T-helper 1 cell treated with Interleukin-12 subunit alpha and Interleukin-12 subunit beta and Interleukin-4 antibody, amounts not matched to agents 30 μg/mL and 1 μg/mL, for 36 hours (primary cell): ENCODE results near the gene TRAK1.
"Not testable (repeated sequence)": the region's sequence is repeated elsewhere in the genome, so short reads cannot be mapped to it uniquely, and the experiment has no call there.

Experiments
- H3K27ac Mint-ChIP-seq: one replicate; pipeline ENCODE4 v1.8.0; 2021; ENCODE audit warnings: mild to moderate bottlenecking, mixed read lengths
- H3K27me3 Mint-ChIP-seq: one replicate; pipeline ENCODE4 v1.8.0; 2021; ENCODE audit warnings: low read depth, mixed read lengths
- H3K36me3 Mint-ChIP-seq: one replicate; pipeline ENCODE4 v1.8.0; 2021; ENCODE audit warnings: low read depth, mixed read lengths
- H3K4me1 Mint-ChIP-seq: one replicate; pipeline ENCODE4 v1.8.0; 2021; ENCODE audit warnings: low read depth, mixed read lengths
- H3K4me3 Mint-ChIP-seq: one replicate; pipeline ENCODE4 v1.8.0; 2021; ENCODE audit warnings: mild to moderate bottlenecking, moderate library complexity, mixed read lengths
- H3K9me3 Mint-ChIP-seq: one replicate; pipeline ENCODE4 v1.8.0; 2021; ENCODE audit warnings: mixed read lengths

The TRAK1 gene

GRCh38 chr3:42090973-42091731 is at the start of gene TRAK1:
TRAK1 (plus strand) TSS chr3:42091357; CDS start chr3:42091470, 113 bp downstream.
- H3K27ac Mint-ChIP-seq, result no peak within 1 kb of the TSS
- H3K9me3 Mint-ChIP-seq, result no peaks in the 10 kb centered on the region
- no peak within 1 kb of the TSS for H3K4me3 Mint-ChIP-seq
- H3K27me3 Mint-ChIP-seq, result no peaks in the 10 kb centered on the region
- peaks cover 26% of the 10 kb centered on the region for H3K36me3 Mint-ChIP-seq
- peaks cover 35% of the 10 kb centered on the region for H3K4me1 Mint-ChIP-seq

GRCh38 chr3:42042747-42043098 is 48.4 kb upstream of the TRAK1 start:
- Mint-ChIP-seq H3K4me1 (peaks cover 5% of the 10 kb centered on the region), H3K4me3 (no peak overlapping the region), H3K9me3 (no peaks in the 10 kb centered on the region), H3K27ac (no peak overlapping the region), H3K27me3 (no peaks in the 10 kb centered on the region), H3K36me3 (no peaks in the 10 kb centered on the region)

- H3K27ac Mint-ChIP-seq, result no peak overlapping the region
- H3K36me3 Mint-ChIP-seq, result no peaks in the 10 kb centered on the region
- H3K9me3 Mint-ChIP-seq, result no peaks in the 10 kb centered on the region
- peaks cover 10% of the 10 kb centered on the region for H3K4me1 Mint-ChIP-seq
- H3K4me3 Mint-ChIP-seq, result no peak overlapping the region
- H3K27me3 Mint-ChIP-seq, result no peaks in the 10 kb centered on the region
Measured at GRCh38 chr3:42043099-42043813, 47.9 kb upstream of the TRAK1 start.

- no peak overlapping the region for H3K27ac Mint-ChIP-seq
- H3K36me3 Mint-ChIP-seq, result peaks cover 1% of the 10 kb centered on the region
- no peak overlapping the region for H3K4me3 Mint-ChIP-seq
- H3K27me3 Mint-ChIP-seq, result no peaks in the 10 kb centered on the region
- peaks cover 16% of the 10 kb centered on the region for H3K4me1 Mint-ChIP-seq
- no peaks in the 10 kb centered on the region for H3K9me3 Mint-ChIP-seq
Measured at GRCh38 chr3:42045708-42046243, 45.4 kb upstream of the TRAK1 start.

GRCh38 chr3:42048526-42048925 is 42.6 kb upstream of the TRAK1 start:
- H3K27me3 Mint-ChIP-seq, H3K36me3 Mint-ChIP-seq, H3K9me3 Mint-ChIP-seq: not testable (repeated sequence)
- Mint-ChIP-seq H3K27ac (peak overlapping the region; percentile 14), H3K4me3 (peak overlapping the region; percentile 19), H3K4me1 (peaks cover 16% of the 10 kb centered on the region)

DNA sequence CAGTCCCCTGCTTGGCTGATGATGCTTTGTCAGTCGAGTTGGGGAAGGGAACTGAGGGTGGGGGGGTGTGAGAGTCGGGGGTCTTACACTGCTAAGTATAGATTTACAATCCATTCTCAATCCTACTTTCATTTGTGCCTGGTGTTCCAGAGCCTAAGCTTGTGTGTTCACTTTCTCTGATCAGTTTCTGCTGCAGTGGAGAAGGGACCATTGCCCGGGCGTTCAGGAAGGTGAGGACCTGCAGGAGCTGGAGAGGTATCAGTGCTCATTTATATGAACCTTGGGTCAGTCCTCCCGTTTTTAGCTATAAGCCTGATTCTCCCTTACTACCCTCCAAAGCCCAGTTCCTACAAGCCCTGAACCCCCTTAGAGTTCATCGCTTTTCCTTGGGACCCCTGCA is 41.0 kb upstream of the TRAK1 start:
- Mint-ChIP-seq H3K4me3 (no peak overlapping the region), H3K36me3 (peaks cover 1% of the 10 kb centered on the region), H3K9me3 (no peaks in the 10 kb centered on the region), H3K4me1 (peaks cover 11% of the 10 kb centered on the region), H3K27ac (no peak overlapping the region), H3K27me3 (no peaks in the 10 kb centered on the region)

GRCh38 chr3:42051384-42052131 is 39.6 kb upstream of the TRAK1 start:
- Mint-ChIP-seq H3K9me3 (no peaks in the 10 kb centered on the region), H3K27me3 (no peaks in the 10 kb centered on the region), H3K4me1 (peaks cover 11% of the 10 kb centered on the region), H3K4me3 (no peak overlapping the region), H3K27ac (no peak overlapping the region), H3K36me3 (peaks cover 1% of the 10 kb centered on the region)

GRCh38 chr3:42052132-42052483 is 39.0 kb upstream of the TRAK1 start:
- Mint-ChIP-seq H3K4me3 (no peak overlapping the region), H3K36me3 (peaks cover 1% of the 10 kb centered on the region), H3K27ac (no peak overlapping the region), H3K4me1 (peaks cover 11% of the 10 kb centered on the region), H3K27me3 (no peaks in the 10 kb centered on the region), H3K9me3 (no peaks in the 10 kb centered on the region)

DNA sequence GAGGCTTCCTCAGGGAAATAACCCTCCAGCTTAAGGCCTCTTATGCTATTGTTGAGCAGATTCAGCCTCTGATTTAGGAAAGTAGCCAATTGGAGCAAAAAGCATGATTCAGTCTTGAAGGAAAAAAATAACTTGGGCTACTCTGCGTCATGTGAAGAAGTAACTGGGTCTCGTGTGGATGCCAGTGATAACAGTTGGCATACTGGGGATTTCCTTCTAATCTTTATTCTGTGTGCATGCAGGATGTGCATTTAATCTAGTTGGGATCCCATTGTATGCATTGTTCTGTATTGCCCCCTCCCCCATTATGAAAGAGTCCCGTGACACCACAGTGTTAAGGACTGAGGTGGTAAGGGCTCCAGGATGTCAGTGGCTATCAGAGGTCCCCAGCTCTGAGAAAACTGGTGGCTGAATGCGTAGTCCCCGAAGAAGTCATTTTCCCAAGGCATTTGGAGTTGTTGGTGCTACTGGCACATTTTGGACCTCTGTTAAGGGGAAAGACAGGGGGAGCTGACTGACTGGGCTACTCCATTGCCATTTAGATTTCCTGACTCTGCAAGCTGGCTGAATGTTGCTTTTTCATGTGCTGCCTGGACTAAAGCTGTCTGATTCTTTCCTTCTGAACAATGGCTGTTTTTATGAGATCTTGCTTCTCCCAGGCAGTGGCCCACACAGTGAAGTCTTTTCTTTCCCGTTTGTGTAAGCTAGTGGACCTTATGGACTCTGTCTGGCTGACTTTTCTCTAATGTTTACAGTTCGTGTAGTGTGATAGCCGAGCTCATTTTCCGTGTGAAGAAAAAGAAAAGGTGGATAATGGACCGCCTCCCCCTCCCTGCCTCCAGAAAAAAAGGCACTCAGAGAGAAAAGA is 38.4 kb upstream of the TRAK1 start:
- Mint-ChIP-seq H3K4me3 (no peak overlapping the region), H3K27ac (no peak overlapping the region), H3K4me1 (peaks cover 11% of the 10 kb centered on the region)

DNA sequence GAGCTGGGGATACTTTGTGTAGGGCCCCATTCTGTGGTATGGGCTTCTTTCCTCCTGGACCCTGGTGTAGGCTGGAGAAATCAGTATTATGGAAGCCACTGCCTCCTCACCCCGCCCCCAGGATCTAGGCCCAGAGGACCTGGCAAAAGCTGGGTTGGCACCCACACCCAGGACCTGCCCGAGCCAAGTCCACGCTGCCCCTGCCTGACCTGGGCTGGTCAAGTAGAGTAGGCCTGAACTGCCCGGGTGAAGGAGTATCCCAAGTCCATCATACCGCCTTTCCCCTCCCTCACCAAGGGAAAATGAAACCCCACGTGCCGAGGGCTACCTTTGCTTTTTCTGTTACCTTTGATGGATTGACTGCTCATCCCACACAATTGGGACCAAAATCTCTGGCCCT is 37.7 kb upstream of the TRAK1 start:
- no peaks in the 10 kb centered on the region for H3K27me3 Mint-ChIP-seq
- no peak overlapping the region for H3K4me3 Mint-ChIP-seq
- H3K4me1 Mint-ChIP-seq, result peaks cover 4% of the 10 kb centered on the region
- no peak overlapping the region for H3K27ac Mint-ChIP-seq
- peaks cover 1% of the 10 kb centered on the region for H3K36me3 Mint-ChIP-seq
- H3K9me3 Mint-ChIP-seq, result no peaks in the 10 kb centered on the region

More for the DNA sequence above, 38.4 kb upstream of the TRAK1 start:
- Mint-ChIP-seq H3K27me3 (no peaks in the 10 kb centered on the region), H3K9me3 (no peaks in the 10 kb centered on the region), H3K36me3 (peaks cover 1% of the 10 kb centered on the region)

DNA sequence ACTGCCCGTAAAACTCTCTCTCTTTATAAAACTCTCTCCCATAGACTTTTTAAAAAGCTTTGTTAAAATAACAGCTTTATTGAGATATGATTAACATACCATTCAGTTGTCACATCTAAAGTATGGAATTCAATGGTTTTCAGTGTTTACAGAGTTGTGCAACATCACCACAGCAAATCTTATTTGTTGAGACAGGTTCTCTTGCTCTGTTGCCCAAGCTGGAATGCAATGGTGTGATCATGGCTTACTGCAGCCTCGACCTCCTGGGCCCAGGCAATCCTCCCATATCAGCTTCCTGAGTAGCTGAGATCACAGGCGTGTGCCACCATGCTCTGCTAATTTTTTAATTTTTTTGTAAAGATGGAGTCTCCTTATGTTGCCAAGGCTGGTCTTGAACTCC is 35.9 kb upstream of the TRAK1 start:
- H3K4me1 Mint-ChIP-seq, result no peaks in the 10 kb centered on the region
- no peak overlapping the region for H3K27ac Mint-ChIP-seq

DNA sequence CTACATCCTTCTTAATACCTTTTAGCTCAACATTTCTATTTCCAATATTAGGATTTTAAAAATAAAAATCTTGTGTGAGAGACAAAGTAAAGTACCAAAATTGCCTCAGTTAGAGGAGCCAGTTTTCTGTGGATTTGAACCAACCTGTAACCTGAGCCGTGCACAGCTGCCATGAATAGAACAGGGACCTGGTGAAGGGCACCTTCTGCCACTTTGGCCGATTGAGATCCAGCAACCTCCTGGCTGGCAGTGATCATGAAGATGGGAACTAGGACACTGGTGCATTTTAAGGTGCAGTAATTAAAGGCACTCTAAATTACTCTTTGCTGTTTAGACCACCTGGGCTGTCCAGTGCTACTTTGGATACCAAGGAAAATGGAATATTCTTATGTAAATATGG is 34.3 kb upstream of the TRAK1 start:
- H3K9me3 Mint-ChIP-seq, result no peaks in the 10 kb centered on the region
- H3K4me3 Mint-ChIP-seq, result no peak overlapping the region
- no peaks in the 10 kb centered on the region for H3K4me1 Mint-ChIP-seq
- no peaks in the 10 kb centered on the region for H3K36me3 Mint-ChIP-seq
- H3K27ac Mint-ChIP-seq, result no peak overlapping the region
- no peaks in the 10 kb centered on the region for H3K27me3 Mint-ChIP-seq

More for the DNA sequence above, 35.9 kb upstream of the TRAK1 start:
- Mint-ChIP-seq H3K36me3 (no peaks in the 10 kb centered on the region), H3K27me3 (no peaks in the 10 kb centered on the region), H3K4me3 (no peak overlapping the region), H3K9me3 (no peaks in the 10 kb centered on the region)

GRCh38 chr3:42057561-42058211 is 33.5 kb upstream of the TRAK1 start:
- Mint-ChIP-seq H3K27ac (no peak overlapping the region), H3K4me3 (no peak overlapping the region), H3K27me3 (no peaks in the 10 kb centered on the region), H3K36me3 (no peaks in the 10 kb centered on the region), H3K9me3 (no peaks in the 10 kb centered on the region), H3K4me1 (no peaks in the 10 kb centered on the region)
